ENCODE data around the gene TYMP. TPM values are rescaled to one million over a fixed set of nuclear protein-coding genes. Genes with fewer than 3 reads are reported as not detected.

The TYMP gene
- polyA plus RNA-seq, 2 of the 4 experiments (the other 2 are of a cell fraction), result 5.9 to 9.0 TPM

- TF ChIP-seq CHD4 (IDR thresholded peaks at IDR 0.05; ENCODE audit: borderline replicate concordance) (no peak), ZFP36 (IDR thresholded peaks at IDR 0.05; ENCODE audit: borderline replicate concordance, partially characterized antibody) (no peak), HOXB5 (CRISPR knock-in tag; IDR thresholded peaks at IDR 0.05) (peak; percentile 44; the same call in 1 of the 2 replicates), CEBPB (IDR thresholded peaks at IDR 0.05) (no peak), JUN (IDR thresholded peaks at IDR 0.05) (peak in 1 of 2 experiments; percentile 60; a peak in 2 of 5 replicates), SREBF2 (IDR thresholded peaks at IDR 0.05) (no peak), PHF8 (IDR thresholded peaks at IDR 0.05; ENCODE audit: borderline replicate concordance, low read depth) (peak; percentile 43; the same call in 1 of the 2 replicates)
Measured at GRCh38 chr22:50507991-50508884, 21.6 kb downstream of the TYMP start, which contains the start of gene NCAPH2 (continued).

- FAIRE-seq (no peak), ATAC-seq (peak; percentile 77 to 84), DNase-seq (ENCODE audit: low read depth in 1 of 2, low spot score in 1 of 2) (peak in 1 of 2 experiments; percentile 66)
- H3K4me2 ChIP-seq, result peak within 1 kb of the TSS; percentile 95
- WGBS (ENCODE audit: missing lambda C conversion rate), result 2% methylated on average over 10 of the region's 62 CpGs
- ChIA-PET POLR2A (interaction anchor here (0.6 to 2.3 kb wide), 9 partner anchors 9 to 74 kb away, joined by 3 to 36 read pairs (median 3); partner anchors contain the start of genes KLHDC7B, SCO2, SYCE3 and TYMP), CTCF (interaction anchor here (0.7 to 3.5 kb wide), 5 partner anchors 9 to 202 kb away, joined by 3 to 26 read pairs (median 4); partner anchors contain the start of genes SCO2 and SYCE3)
- H3K4me1 ChIP-seq, result peaks cover 15% of the 10 kb centered on the region
- H3K27ac ChIP-seq, result peak within 1 kb of the TSS; percentile 95 to 97
- no peaks in the 10 kb centered on the region for H3K9me3 ChIP-seq
- peak within 1 kb of the TSS; percentile 94 for H3K4me3 ChIP-seq
- TF ChIP-seq TP53 (CRISPR knock-in tag; IDR thresholded peaks at IDR 0.05) (no peak), PHF8 (IDR thresholded peaks at IDR 0.05; ENCODE audit: borderline replicate concordance, low read depth) (peak; percentile 73), POLR2A (IDR thresholded peaks at IDR 0.05; ENCODE audit: low read length) (peak; percentile 67)
Measured at GRCh38 chr22:50507421-50507990, 22.3 kb downstream of the TYMP start, which contains the start of gene LMF2. Gene LMF2 (minus strand): TSS chr22:50507702. CDS start chr22:50507675, 27 bp downstream.

GRCh38 chr22:50506611-50507420, 23.0 kb downstream of the TYMP start:
- Histone ChIP-seq H3K4me2 (peak overlapping the region; percentile 95), H3K4me3 (peak overlapping the region; percentile 94), H3K9me3 (no peaks in the 10 kb centered on the region), H3K4me1 (peaks cover 15% of the 10 kb centered on the region), H3K27ac (peak overlapping the region; percentile 95 to 97)
- ATAC-seq (peak; percentile 8 to 55; a peak in 3 of 6 replicates), FAIRE-seq (no peak), DNase-seq (ENCODE audit: low read depth in 1 of 2, low spot score in 1 of 2) (no peak)
- CTCF ChIA-PET, result interaction anchor here (0.8 kb wide), 1 partner anchor 201 kb away, joined by 3 read pairs; no protein-coding TSS in a partner anchor
- no peak for TF ChIP-seq HDAC2 (IDR thresholded peaks at IDR 0.05)
- no peak for TF ChIP-seq RFX5 (IDR thresholded peaks at IDR 0.05)
- no peak for TF ChIP-seq ZFP36 (IDR thresholded peaks at IDR 0.05; ENCODE audit: borderline replicate concordance, partially characterized antibody)
- TF ChIP-seq RNF2 (IDR thresholded peaks at IDR 0.05; ENCODE audit: borderline replicate concordance, low read depth), result no peak
- no peak for TF ChIP-seq EP300 (IDR thresholded peaks at IDR 0.05)
- TF ChIP-seq EHMT2 (IDR thresholded peaks at IDR 0.05; ENCODE audit: low read depth), result no peak
- no peak for TF ChIP-seq ZSCAN20 (CRISPR knock-in tag; IDR thresholded peaks at IDR 0.05)
- no peak for TF ChIP-seq REST (IDR thresholded peaks at IDR 0.05)
- TF ChIP-seq KDM1A (IDR thresholded peaks at IDR 0.05; ENCODE audit: low read depth), result no peak
- TF ChIP-seq NR3C1 (IDR thresholded peaks at IDR 0.05), result no peak
- no peak for TF ChIP-seq POLR2AphosphoS2 (conservative IDR thresholded peaks at IDR 0.05; ENCODE audit: low read length)
- TF ChIP-seq PBX3 (IDR thresholded peaks at IDR 0.05), result no peak
- TF ChIP-seq NFE2L2 (conservative IDR thresholded peaks at IDR 0.05; ENCODE audit: low read length), result no peak
- TF ChIP-seq ESRRA (IDR thresholded peaks at IDR 0.05; ENCODE audit: borderline replicate concordance, low read length), result no peak
- no peak for TF ChIP-seq POLR2A (IDR thresholded peaks at IDR 0.05; ENCODE audit: low read length)
- no peak for TF ChIP-seq HOXB5 (CRISPR knock-in tag; IDR thresholded peaks at IDR 0.05)
- no peak for TF ChIP-seq BHLHE40 (IDR thresholded peaks at IDR 0.05; ENCODE audit: low read depth, low read length)
- POLR2A ChIA-PET, result interaction anchor here (2.3 kb wide), 1 partner anchor 18 kb away, joined by 36 read pairs; the partner anchor contains the start of gene SCO2
- 20% methylated on average over 6 of the region's 21 CpGs for WGBS (ENCODE audit: missing lambda C conversion rate)

Measured in A549 (cell line).